HG03521 (cell line): ENCODE measurements around the gene CCNB2.
A peak's percentile ranks its signal among the peaks of the same experiment; 100 is the strongest.
"Not testable (repeated sequence)": the region's sequence is repeated elsewhere in the genome, so short reads cannot be mapped to it uniquely, and the experiment has no call there.

Source experiments
- ATAC-seq: cut with Tn5 transposase; IDR thresholded peaks from one replicate; pipeline ENCODE4 v1.9.1; 2021; ENCODE audit warnings: mild to moderate bottlenecking, moderate library complexity; ENCODE audit not compliant: unreplicated experiment

The CCNB2 gene

GRCh38 chr15:59104912-59105732 is at the start of gene CCNB2:
CCNB2 (plus strand) TSS chr15:59105146; CDS start chr15:59105269, 123 bp downstream.
- ATAC-seq: peak; percentile 98

GRCh38 chr15:59059076-59059597 is 45.8 kb upstream of the CCNB2 start:
- ATAC-seq: no peak

- no peak for ATAC-seq
These were observed 44.6 kb upstream of the CCNB2 start for GRCh38 chr15:59060348-59060747.

- no peak for ATAC-seq
These were observed 41.9 kb upstream of the CCNB2 start for GRCh38 chr15:59063042-59063441.

- ATAC-seq: no peak
These were observed 35.5 kb upstream of the CCNB2 start for GRCh38 chr15:59069430-59069829.

DNA sequence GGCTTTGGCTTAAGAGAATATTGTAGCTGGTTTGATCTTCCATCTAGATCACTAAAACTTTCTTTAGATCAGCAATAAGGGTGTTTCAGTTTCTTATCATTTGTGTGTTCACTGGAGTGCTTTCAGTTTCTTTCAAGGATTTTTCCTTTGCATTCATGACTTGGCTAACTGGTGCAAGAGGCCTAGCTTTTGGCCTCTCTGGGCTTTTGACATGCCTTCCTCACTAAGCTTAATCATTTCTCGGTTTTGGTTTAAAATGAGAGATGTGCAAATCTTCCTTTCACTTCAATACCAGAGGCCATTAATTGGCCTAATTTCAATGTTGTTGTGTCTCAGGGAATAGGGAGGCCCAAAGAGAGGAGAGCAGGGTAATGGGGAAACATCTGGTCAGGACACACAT is 30.3 kb upstream of the CCNB2 start:
- no peak for ATAC-seq

GRCh38 chr15:59087731-59088130 is 17.2 kb upstream of the CCNB2 start:
- no peak for ATAC-seq

GRCh38 chr15:59094077-59094476 is 10.9 kb upstream of the CCNB2 start:
- ATAC-seq: no peak

DNA sequence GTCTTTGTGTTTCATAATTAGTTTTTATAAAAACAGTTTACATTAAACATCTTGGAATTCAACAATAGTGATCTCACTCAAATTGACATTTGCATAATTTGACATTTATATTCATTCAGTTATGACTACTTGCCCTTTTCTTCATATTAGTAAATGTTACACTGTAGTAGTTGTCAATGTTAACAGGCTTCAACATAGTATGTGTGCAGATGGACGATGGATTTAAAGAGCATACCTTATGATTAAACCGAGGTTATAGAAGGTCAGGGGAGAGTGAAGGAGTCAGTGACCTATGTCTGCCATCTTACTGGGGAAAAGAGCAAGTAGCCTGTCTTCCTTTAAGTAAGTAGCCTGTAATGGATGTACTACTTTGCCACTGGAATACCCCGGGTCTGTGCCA is 8.5 kb upstream of the CCNB2 start:
- ATAC-seq: no peak

DNA sequence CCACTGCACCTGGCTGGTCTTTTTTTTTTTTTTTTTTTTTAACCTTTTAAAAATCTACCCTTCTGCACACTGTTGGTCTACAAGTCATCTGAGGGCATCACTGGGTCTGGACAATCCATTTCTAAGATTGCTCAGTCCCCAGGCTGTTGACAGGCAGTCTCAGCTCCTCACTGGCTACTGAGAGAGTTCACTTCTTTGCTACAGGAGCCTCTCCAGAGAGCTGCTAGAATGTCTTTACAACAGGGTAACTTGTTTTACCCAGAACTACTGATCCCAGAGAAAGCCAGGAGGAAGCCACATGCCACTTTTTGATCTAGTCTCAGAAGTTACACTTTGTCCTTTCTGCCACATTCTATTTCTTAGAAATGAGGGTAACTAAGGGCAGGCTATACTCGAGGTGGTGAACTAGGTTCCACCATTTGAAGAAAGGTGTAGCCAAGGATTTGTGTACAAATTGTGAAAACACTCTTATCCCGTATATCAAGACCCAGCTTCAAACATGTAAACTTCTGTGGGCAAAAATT is 5.7 kb upstream of the CCNB2 start:
- no peak for ATAC-seq

DNA sequence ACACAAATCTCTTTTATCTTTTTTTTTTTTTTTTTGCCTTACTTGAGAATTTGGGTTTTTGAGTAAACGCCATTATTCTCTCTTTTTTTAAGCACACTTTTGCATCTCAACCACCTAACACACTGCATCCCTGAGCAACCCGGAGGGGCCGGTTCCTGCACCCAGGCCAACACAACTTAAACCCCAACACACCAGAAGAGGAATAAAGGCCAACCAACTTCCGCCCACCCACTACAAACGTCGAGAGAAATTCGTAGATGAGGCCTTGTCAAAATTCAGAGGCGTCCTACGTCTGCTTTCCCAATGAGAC is 389 bp upstream of the CCNB2 start:
- no peak for ATAC-seq

GRCh38 chr15:59105854-59106253 is 908 bp downstream of the CCNB2 start:
- no peak for ATAC-seq

DNA sequence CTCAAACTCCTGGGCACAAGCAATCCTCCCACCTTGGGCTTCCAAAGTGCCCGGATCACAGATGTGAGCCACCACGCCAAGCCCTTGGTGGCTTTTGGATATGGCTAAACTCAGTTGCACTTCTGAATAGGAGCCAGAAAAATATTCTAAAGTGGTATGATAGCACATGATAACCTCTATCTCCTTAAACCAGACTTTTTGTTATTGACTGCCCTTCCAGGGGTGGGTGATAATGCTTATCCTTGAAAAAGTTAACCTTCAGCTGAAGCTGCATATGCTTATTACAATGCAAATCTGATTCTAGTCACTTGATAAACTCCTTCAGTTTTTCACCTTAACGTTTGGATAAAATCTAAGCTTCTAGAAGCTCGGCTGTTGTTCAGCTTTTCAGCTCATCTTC is 6.3 kb downstream of the CCNB2 start:
- ATAC-seq: no peak

DNA sequence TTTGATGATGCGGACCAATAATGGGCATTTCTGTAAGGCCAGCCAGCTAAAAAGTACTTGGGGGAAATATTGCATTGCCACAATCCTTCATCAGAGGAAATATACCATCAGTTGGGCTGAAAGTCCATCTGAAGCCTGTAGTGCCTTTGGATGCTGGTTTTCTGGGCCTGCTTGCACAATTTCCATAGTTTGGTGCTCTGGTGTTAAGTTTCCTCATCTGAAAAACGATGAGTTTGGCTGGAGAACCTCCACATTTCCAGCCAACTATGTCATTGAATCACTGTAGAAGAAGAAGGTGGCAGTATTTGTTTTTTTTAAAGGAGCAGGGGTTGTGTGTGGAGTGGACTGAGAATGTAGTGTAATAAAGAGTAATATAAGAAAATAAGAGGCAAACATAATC is 10.1 kb downstream of the CCNB2 start:
- ATAC-seq: no peak

DNA sequence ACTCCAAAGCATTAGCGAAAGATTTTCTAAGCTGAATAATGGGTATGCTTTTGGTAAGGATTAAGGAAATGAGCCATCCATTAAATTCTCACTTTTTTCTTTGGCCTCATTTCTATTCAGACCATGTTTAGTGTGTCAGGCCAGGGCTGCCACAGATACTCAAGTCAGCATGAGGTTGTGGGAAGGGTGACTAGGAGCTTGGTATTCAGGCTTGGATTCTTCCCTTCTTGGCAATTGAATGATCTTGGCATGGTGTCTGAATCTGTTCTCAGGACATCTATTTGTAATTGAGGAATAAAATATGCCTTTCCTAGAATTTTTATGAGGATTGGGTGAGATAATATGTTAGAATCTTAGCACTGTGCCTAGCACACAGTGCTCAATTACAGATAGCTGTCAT is 11.2 kb downstream of the CCNB2 start:
- no peak for ATAC-seq

- no peak for ATAC-seq
These were observed 11.8 kb downstream of the CCNB2 start for GRCh38 chr15:59116771-59117170.

DNA sequence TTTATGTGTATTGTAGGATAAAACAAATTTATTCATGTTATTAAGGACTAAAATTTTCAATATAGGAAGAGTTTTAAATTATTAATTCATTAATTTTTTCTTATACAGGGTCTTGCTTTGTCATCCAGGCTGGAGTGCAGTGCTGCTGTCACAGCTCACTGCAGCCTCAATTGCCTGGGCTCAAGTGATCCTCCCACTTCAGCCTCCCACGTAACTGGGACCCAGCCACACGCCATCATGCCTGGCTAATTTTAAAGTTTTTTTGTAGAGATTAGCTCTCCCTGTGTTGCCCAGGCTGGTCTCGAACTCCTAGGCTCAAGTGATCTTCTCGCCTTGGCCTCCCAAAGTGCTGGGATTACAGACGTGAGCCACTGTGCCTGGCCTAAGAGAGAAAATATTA is 14.7 kb downstream of the CCNB2 start:
- no peak for ATAC-seq

GRCh38 chr15:59120937-59121336 is 16.0 kb downstream of the CCNB2 start:
- ATAC-seq: no peak

GRCh38 chr15:59124261-59124660 is 19.3 kb downstream of the CCNB2 start:
- ATAC-seq: no peak

DNA sequence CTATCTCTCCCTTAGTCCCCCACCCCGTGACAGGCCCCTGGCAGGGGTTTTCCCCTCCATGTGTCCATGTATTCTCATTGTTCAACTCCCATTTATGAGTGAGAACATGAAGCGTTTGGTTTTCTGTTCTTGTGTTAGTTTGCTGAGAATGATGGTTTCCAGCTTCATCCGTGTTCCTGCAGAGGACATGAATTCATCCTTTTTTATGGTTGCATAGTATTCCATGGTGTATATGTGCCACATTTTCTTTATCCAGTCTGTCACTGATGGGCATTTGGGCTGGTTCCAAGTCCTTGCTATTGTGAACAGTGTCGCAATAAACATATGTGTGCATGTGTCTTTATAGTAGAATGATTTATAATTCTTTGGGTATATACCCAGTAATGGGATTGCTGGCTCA is 20.7 kb downstream of the CCNB2 start:
- ATAC-seq: not testable (repeated sequence)

GRCh38 chr15:59127255-59127654 is 22.3 kb downstream of the CCNB2 start:
- not testable (repeated sequence) for ATAC-seq

- ATAC-seq: no peak
These were observed 26.5 kb downstream of the CCNB2 start for GRCh38 chr15:59131456-59131855.
